CD4-positive, alpha-beta T cell (primary cell): ENCODE results near the gene PCDHGB1. TPM values are rescaled to one million over a fixed set of nuclear protein-coding genes. Genes with fewer than 3 reads are reported as not detected.
"Not testable (repeated sequence)": the region's sequence is repeated elsewhere in the genome, so short reads cannot be mapped to it uniquely, and the experiment has no call there.

Source experiments
- ATAC-seq: fragments of 200-7000 bp; cut with Tn5 transposase; one replicate; pipeline ENCODE4 v1.10.0; 2022; ENCODE audit warnings: mild to moderate bottlenecking; ENCODE audit not compliant: poor library complexity
- CTCF ChIA-PET: fragments of 350-600 bp; sonication (Branson Sonifier 250); formaldehyde crosslinking; loops from one replicate; lab custom pipeline; 2021; ENCODE audit warnings: antibody characterized with exemption, inconsistent platforms; lab: Charles Lee
- POLR2A ChIA-PET: fragments of 350-600 bp; sonication (Branson Sonifier 250); formaldehyde crosslinking; loops from one replicate; lab custom pipeline; 2021; ENCODE audit warnings: antibody characterized with exemption, inconsistent platforms; lab: Charles Lee
- DNase-seq, 14 experiments: peaks; one replicate each; pipeline ENCODE4 v3.0.0-alpha.2; 2013 to 2020; ENCODE audit warnings: mixed read lengths in 2 of 14
- H3K27ac ChIP-seq, 2 donors: one replicate each; pipeline versions ENCODE4 v1.5.1 to v1.7.0; 2013; ENCODE audit warnings: low read length in 2 of 2, low read depth in 1 of 2, mild to moderate bottlenecking in 1 of 2
- H3K27me3 ChIP-seq, 2 experiments: 1 replicate in 1 of 2; 2 replicates in 1 of 2; pipeline versions ENCODE4 v1.6.1 to v1.7.0; 2013; ENCODE audit warnings: low read length in 2 of 2, control low read depth in 1 of 2, mild to moderate bottlenecking in 1 of 2, moderate library complexity in 1 of 2; ENCODE audit not compliant: insufficient read depth in 2 of 2, control insufficient read depth in 1 of 2
- H3K36me3 ChIP-seq: one replicate; pipeline ENCODE4 v1.6.1; 2013; ENCODE audit warnings: low read length, control low read depth; ENCODE audit not compliant: insufficient read depth
- H3K4me1 ChIP-seq: one replicate; pipeline ENCODE4 v1.6.1; 2013; ENCODE audit warnings: low read length, control low read depth; ENCODE audit not compliant: insufficient read depth
- H3K4me3 ChIP-seq: one replicate; pipeline ENCODE4 v1.5.1; 2013; ENCODE audit warnings: mild to moderate bottlenecking, low read length, moderate library complexity
- H3K9me3 ChIP-seq, 2 experiments: 1 replicate in 1 of 2; 2 replicates in 1 of 2; pipeline versions ENCODE4 v1.6.1 to v1.7.0; 2013; ENCODE audit warnings: low read length in 2 of 2, mild to moderate bottlenecking in 2 of 2, control low read depth in 1 of 2, moderate library complexity in 1 of 2; ENCODE audit not compliant: control insufficient read depth in 1 of 2, insufficient read depth in 1 of 2
- H3K27ac Mint-ChIP-seq: one replicate; pipeline ENCODE4 v1.8.0; 2020; ENCODE audit warnings: mixed read lengths
- H3K27me3 Mint-ChIP-seq: one replicate; pipeline ENCODE4 v1.8.0; 2021; ENCODE audit warnings: mixed read lengths
- H3K36me3 Mint-ChIP-seq: one replicate; pipeline ENCODE4 v1.8.0; 2021; ENCODE audit warnings: low read depth, mixed read lengths
- H3K4me1 Mint-ChIP-seq: one replicate; pipeline ENCODE4 v1.8.0; 2021; ENCODE audit warnings: low read depth, mixed read lengths
- H3K4me3 Mint-ChIP-seq: one replicate; pipeline ENCODE4 v1.8.0; 2020; ENCODE audit warnings: mild to moderate bottlenecking, mixed read lengths
- H3K9me3 Mint-ChIP-seq: one replicate; pipeline ENCODE4 v1.8.0; 2020; ENCODE audit warnings: mixed read lengths
- CTCF ChIP-seq: fragments of 200-600 bp; IDR thresholded peaks from one replicate; pipeline ENCODE4 v1.8.0; 2022; ENCODE audit warnings: antibody characterized with exemption, mild to moderate bottlenecking
- intact Hi-C, 2 experiments: fragments of 100-400 bp; cut with DNase I in 1 of 2; cut with micrococcal nuclease in 1 of 2; formaldehyde crosslinking; loops; one replicate each; pipeline versions ENCODE4 v1.15.1 to v1.9.0; 2023 to 2025; cut with DNase I, micrococcal nuclease
- total RNA-seq, 174 experiments: library from RNA in 2 of 174; stranded (reverse) in 2 of 174; gene quantifications; one replicate each; pipeline ENCODE4 v1.2.3 and lab custom pipeline; 2021 to 2026

Gene PCDHGB1
- total RNA-seq, 2 experiments from 2014 or later: 0.05 TPM; not detected in 1

DNA sequence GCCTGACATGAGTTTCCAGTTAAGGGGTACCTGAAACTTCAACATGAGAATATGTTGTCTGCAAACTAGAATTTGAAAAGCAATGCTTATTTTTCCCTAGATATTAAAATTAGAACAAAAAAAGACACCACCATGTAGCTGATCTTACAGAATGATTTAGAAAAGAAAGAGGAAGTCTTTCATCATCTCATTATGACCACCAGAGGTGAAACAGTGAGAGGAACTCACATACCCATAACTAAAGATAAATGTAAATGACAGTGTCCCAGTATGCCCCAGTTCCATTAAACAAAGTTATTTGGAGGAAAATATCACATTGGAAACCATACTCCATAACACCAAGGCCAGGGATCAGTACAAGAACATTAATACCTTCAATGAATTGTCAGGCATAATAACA lies 36.2 kb upstream of the PCDHGB1 start:
- peaks cover 30% of the 10 kb centered on the region for H3K9me3 Mint-ChIP-seq
- H3K9me3 ChIP-seq: peaks cover 34 to 87% of the 10 kb centered on the region in 2 experiments

GRCh38 chr5:141316963-141317362 lies 32.9 kb upstream of the PCDHGB1 start:
- CTCF ChIA-PET: interaction anchor here (0.7 to 1.5 kb wide), 3 partner anchors 95 to 321 kb away, joined by 3 read pairs; partner anchors contain the start of gene PCDHGA11

More for the DNA sequence above, 36.2 kb upstream of the PCDHGB1 start:
- no peaks in the 10 kb centered on the region for H3K27me3 ChIP-seq
- intact Hi-C loops: no loop called here
- Mint-ChIP-seq H3K27me3 (no peaks in the 10 kb centered on the region), H3K36me3 (peaks cover 96% of the 10 kb centered on the region), H3K27ac (no peak overlapping the region), H3K4me1 (peaks cover 16% of the 10 kb centered on the region), H3K4me3 (no peak overlapping the region)
- no peak for TF ChIP-seq CTCF
- ChIA-PET POLR2A (no interaction called here), CTCF (no interaction called here)
- DNase-seq (no peak), ATAC-seq (no peak)
- no peaks in the 10 kb centered on the region for H3K4me1 ChIP-seq
- peaks cover 2% of the 10 kb centered on the region for H3K36me3 ChIP-seq
- no peak overlapping the region for H3K27ac ChIP-seq
- H3K4me3 ChIP-seq: no peak overlapping the region

GRCh38 chr5:141319202-141319601 lies 30.7 kb upstream of the PCDHGB1 start:
- peak overlapping the region; percentile 97 for H3K27ac Mint-ChIP-seq
- no peaks in the 10 kb centered on the region for H3K27me3 Mint-ChIP-seq
- H3K4me3 ChIP-seq: no peak overlapping the region
- DNase-seq (no peak), ATAC-seq (no peak)
- ChIA-PET CTCF (interaction anchor here (1.0 to 2.9 kb wide), 8 partner anchors 23 to 248 kb away, joined by 3 to 23 read pairs (median 5); partner anchors contain the start of genes PCDHGA10 and PCDHGB4), POLR2A (interaction anchor here (1.2 to 2.7 kb wide), 2 partner anchors 239 to 317 kb away, joined by 3 to 14 read pairs; no protein-coding TSS in a partner anchor)
- H3K4me3 Mint-ChIP-seq: peak overlapping the region; percentile 95
- H3K4me1 Mint-ChIP-seq: peaks cover 41% of the 10 kb centered on the region
- H3K9me3 Mint-ChIP-seq: peaks cover 24% of the 10 kb centered on the region
- H3K9me3 ChIP-seq: peaks cover 43 to 74% of the 10 kb centered on the region in 2 experiments
- peaks cover 14% of the 10 kb centered on the region for H3K4me1 ChIP-seq
- intact Hi-C loops: no loop called here
- no peak for TF ChIP-seq CTCF
- peaks cover 85% of the 10 kb centered on the region for H3K36me3 Mint-ChIP-seq
- peaks cover 13% of the 10 kb centered on the region for H3K36me3 ChIP-seq
- no peak overlapping the region for H3K27ac ChIP-seq
- H3K27me3 ChIP-seq: no peaks in the 10 kb centered on the region

More at GRCh38 chr5:141316963-141317362, 32.9 kb upstream of the PCDHGB1 start:
- H3K27ac ChIP-seq, POLR2A ChIA-PET, H3K27me3 ChIP-seq, H3K27me3 Mint-ChIP-seq, H3K4me3 Mint-ChIP-seq, intact Hi-C loops, H3K4me3 ChIP-seq, ATAC-seq, H3K27ac Mint-ChIP-seq, DNase-seq: not testable (repeated sequence)
- Mint-ChIP-seq H3K9me3 (peaks cover 29% of the 10 kb centered on the region), H3K4me1 (peaks cover 41% of the 10 kb centered on the region), H3K36me3 (peaks cover 96% of the 10 kb centered on the region)
- peaks cover 13% of the 10 kb centered on the region for H3K36me3 ChIP-seq
- H3K4me1 ChIP-seq: peaks cover 14% of the 10 kb centered on the region
- H3K9me3 ChIP-seq: peaks cover 49 to 90% of the 10 kb centered on the region in 2 experiments
